ENCODE measurements around the gene PTPRS. TPM values are rescaled to one million over a fixed set of nuclear protein-coding genes. Genes with fewer than 3 reads are reported as not detected.

PTPRS gene
- total RNA-seq, 4 donors from 2014 or later = 238 to 530 (median 338) TPM

- no peak for DNase-seq (ENCODE audit: low spot score)
- ATAC-seq (ENCODE audit: low FRiP score) = no peak
- no peak for TF ChIP-seq CTCF (IDR thresholded peaks at IDR 0.05)
Observed at GRCh38 chr19:5302396-5302795, 38.2 kb downstream of the PTPRS start.

- no peak for TF ChIP-seq CTCF (IDR thresholded peaks at IDR 0.05)
- ATAC-seq (ENCODE audit: low FRiP score) (no peak), DNase-seq (ENCODE audit: low spot score) (no peak)
Observed at GRCh38 chr19:5299137-5299536, 41.5 kb downstream of the PTPRS start.

- ATAC-seq (ENCODE audit: low FRiP score) = no peak
- no peak for DNase-seq (ENCODE audit: low spot score)
- TF ChIP-seq CTCF (IDR thresholded peaks at IDR 0.05) = no peak
Observed at GRCh38 chr19:5298471-5298901, 42.1 kb downstream of the PTPRS start.

- ATAC-seq (ENCODE audit: low FRiP score) (no peak), DNase-seq (ENCODE audit: low spot score) (no peak)
- no peak for TF ChIP-seq CTCF (IDR thresholded peaks at IDR 0.05)
Observed at GRCh38 chr19:5297272-5297669, 43.3 kb downstream of the PTPRS start.

GRCh38 chr19:5296457-5297271, 43.9 kb downstream of the PTPRS start:
- no peak for ATAC-seq (ENCODE audit: low FRiP score)

GRCh38 chr19:5296021-5296420, 44.6 kb downstream of the PTPRS start:
- no peak for DNase-seq (ENCODE audit: low spot score)
- ATAC-seq (ENCODE audit: low FRiP score) = no peak
- TF ChIP-seq CTCF (IDR thresholded peaks at IDR 0.05) = no peak

More at GRCh38 chr19:5296457-5297271, 43.9 kb downstream of the PTPRS start:
- DNase-seq (ENCODE audit: low spot score) = no peak
- no peak for TF ChIP-seq CTCF (IDR thresholded peaks at IDR 0.05)

Measured in omental fat pad (tissue), 4 donors.